ENCODE data around the gene UPK2.

Gene UPK2

GRCh38 chr11:118933486-118933885 lies 22.6 kb upstream of the UPK2 start:
- H3K27me3 ChIP-seq (ENCODE audit: control insufficient read depth in 3 of 3, insufficient read depth in 3 of 3, low read depth in 1 of 3, low read length in 3 of 3): peaks cover 0 to 8% (median 5%) of the 10 kb centered on the region in 3 experiments
- no peaks in the 10 kb centered on the region for H3K79me1 ChIP-seq (ENCODE audit: low read depth, low read length)
- H2BK120ac ChIP-seq (ENCODE audit: low read depth, low read length): no peak overlapping the region
- DNase-seq (ENCODE audit: low spot score): no peak
- H3K36me3 ChIP-seq (replicated peaks in 1 of 2; ENCODE audit: control insufficient read depth in 2 of 2, insufficient read depth in 2 of 2, low read length in 2 of 2): no peaks in the 10 kb centered on the region
- no peak overlapping the region for H3K9ac ChIP-seq (ENCODE audit: low read depth, low read length, poor library complexity)
- no peak overlapping the region for H2AFZ ChIP-seq (ENCODE audit: low read length)
- H3K4me3 ChIP-seq (ENCODE audit: low read length in 2 of 2): no peak overlapping the region
- H2BK12ac ChIP-seq (ENCODE audit: low read length): no peak overlapping the region
- no peak overlapping the region for H2BK5ac ChIP-seq (ENCODE audit: low read length)
- H3K27ac ChIP-seq (replicated peaks; ENCODE audit: low read length): no peak overlapping the region
- peaks cover 7 to 8% of the 10 kb centered on the region in 2 donors for H3K4me1 ChIP-seq (ENCODE audit: control insufficient read depth in 2 of 2, insufficient read depth in 1 of 2, low read depth in 1 of 2, low read length in 2 of 2)
- H3K23ac ChIP-seq (ENCODE audit: low read depth, low read length, poor library complexity): no peak overlapping the region
- H3K4me2 ChIP-seq (ENCODE audit: insufficient read depth, low read length, poor library complexity, severe bottlenecking): no peak overlapping the region
- no peak overlapping the region for H2BK15ac ChIP-seq (ENCODE audit: low read length)
- no peak overlapping the region for H3K14ac ChIP-seq (ENCODE audit: low read length)
- H2AK5ac ChIP-seq (ENCODE audit: low read depth, low read length): peak overlapping the region; percentile 70
- H3K9me3 ChIP-seq (replicated peaks in 1 of 2; ENCODE audit: control insufficient read depth in 2 of 2, insufficient read depth in 1 of 2, low read depth in 1 of 2, low read length in 2 of 2): no peaks in the 10 kb centered on the region
- no peak overlapping the region for H3K4ac ChIP-seq (ENCODE audit: low read length)
- no peak overlapping the region for H3K18ac ChIP-seq (ENCODE audit: low read length)
- no peak overlapping the region for H4K8ac ChIP-seq (ENCODE audit: low read depth, low read length)
- no peak overlapping the region for H4K91ac ChIP-seq (ENCODE audit: low read depth, low read length, poor library complexity)
- no CpG with 5 or more reads among the region's 4 CpGs for WGBS, 2 donors (ENCODE audit: extremely low coverage in 2 of 2, insufficient read length in 2 of 2, insufficient replicate concordance in 1 of 2)

DNA sequence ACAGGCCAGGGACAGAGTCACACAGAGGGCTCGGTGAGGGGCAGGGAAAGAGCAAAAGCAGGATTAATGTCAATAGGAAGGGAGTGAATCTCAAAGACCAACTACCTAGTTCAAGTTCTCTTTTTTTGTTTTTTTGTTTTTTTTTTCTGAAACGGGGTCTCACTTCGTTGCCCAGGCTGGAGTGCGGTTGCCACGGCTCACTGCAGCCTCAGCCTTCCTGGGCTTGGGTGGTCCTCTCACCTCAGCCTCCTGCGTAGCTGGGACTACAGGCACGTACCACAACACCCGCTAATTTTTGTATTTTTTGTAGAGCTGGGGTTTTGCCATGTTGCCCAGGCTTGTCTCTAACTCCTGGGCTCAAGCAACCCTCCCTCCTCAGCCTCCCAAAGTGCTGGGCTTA lies 20.7 kb upstream of the UPK2 start:
- no peak for DNase-seq (ENCODE audit: low spot score)
- Histone ChIP-seq H3K9ac (ENCODE audit: low read depth, low read length, poor library complexity) (no peak overlapping the region), H3K4ac (ENCODE audit: low read length) (no peak overlapping the region), H3K27me3 (ENCODE audit: control insufficient read depth in 3 of 3, insufficient read depth in 3 of 3, low read depth in 1 of 3, low read length in 3 of 3) (peaks cover 0 to 8% (median 4%) of the 10 kb centered on the region in 3 experiments), H3K4me2 (ENCODE audit: insufficient read depth, low read length, poor library complexity, severe bottlenecking) (no peak overlapping the region), H3K18ac (ENCODE audit: low read length) (no peak overlapping the region), H3K14ac (ENCODE audit: low read length) (no peak overlapping the region), H3K9me3 (replicated peaks in 1 of 2; ENCODE audit: control insufficient read depth in 2 of 2, insufficient read depth in 1 of 2, low read depth in 1 of 2, low read length in 2 of 2) (no peaks in the 10 kb centered on the region), H4K8ac (ENCODE audit: low read depth, low read length) (no peak overlapping the region), H2BK120ac (ENCODE audit: low read depth, low read length) (no peak overlapping the region), H4K91ac (ENCODE audit: low read depth, low read length, poor library complexity) (no peak overlapping the region), H3K4me1 (ENCODE audit: control insufficient read depth in 2 of 2, insufficient read depth in 1 of 2, low read depth in 1 of 2, low read length in 2 of 2) (peaks cover 17 to 20% of the 10 kb centered on the region in 2 donors), H3K36me3 (replicated peaks in 1 of 2; ENCODE audit: control insufficient read depth in 2 of 2, insufficient read depth in 2 of 2, low read length in 2 of 2) (no peaks in the 10 kb centered on the region), H3K23ac (ENCODE audit: low read depth, low read length, poor library complexity) (no peak overlapping the region), H3K79me1 (ENCODE audit: low read depth, low read length) (no peaks in the 10 kb centered on the region), H2AFZ (ENCODE audit: low read length) (no peak overlapping the region), H3K27ac (replicated peaks; ENCODE audit: low read length) (no peak overlapping the region), H2BK15ac (ENCODE audit: low read length) (no peak overlapping the region), H2AK5ac (ENCODE audit: low read depth, low read length) (no peak overlapping the region), H3K4me3 (ENCODE audit: low read length in 2 of 2) (no peak overlapping the region), H2BK12ac (ENCODE audit: low read length) (no peak overlapping the region), H2BK5ac (ENCODE audit: low read length) (no peak overlapping the region)
- WGBS, 2 donors (ENCODE audit: extremely low coverage in 2 of 2, insufficient read length in 2 of 2, insufficient replicate concordance in 1 of 2): no CpG with 5 or more reads among the region's 8 CpGs

DNA sequence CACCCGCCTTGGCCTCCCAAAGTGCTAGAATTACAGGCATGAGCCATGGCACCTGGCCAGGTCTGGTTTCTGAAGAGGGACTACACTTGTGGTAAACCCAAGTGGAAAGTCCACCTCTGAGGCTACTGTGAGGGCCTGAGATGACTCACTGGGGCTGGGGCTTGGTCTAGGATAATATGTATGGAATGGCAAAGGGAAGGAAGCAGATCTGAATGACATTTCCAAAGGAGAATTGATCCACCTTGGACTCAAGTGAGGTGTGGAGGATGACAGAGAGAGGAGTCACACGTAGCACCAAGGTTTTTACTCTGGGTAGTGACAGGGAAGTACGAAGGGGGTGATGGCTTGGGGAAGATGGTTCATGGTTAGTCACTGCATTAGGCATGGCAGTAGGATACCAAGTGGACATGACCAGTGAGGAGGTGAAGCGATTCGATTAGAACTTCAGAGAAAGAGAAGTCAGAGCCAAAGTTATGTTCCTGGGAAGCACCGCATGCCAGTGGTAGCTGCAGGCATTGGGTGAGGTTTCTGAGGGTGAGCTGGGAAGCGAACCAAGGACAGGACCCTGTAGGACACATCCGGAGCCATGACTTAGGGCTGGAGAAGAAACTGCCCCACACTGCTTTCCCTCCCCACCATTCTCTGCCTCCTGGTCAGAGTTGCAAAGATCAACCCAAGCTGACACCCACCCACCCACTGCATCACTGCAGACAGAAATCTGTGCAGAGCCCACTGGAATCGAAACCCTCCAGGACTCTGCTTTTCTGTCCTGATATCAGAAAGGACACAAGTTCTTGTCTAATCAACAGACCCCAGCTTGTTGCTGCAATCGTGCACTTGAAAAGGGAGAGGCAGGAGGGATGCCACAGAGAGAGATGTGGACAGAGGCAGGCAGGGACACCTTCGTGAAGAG lies 17.4 kb upstream of the UPK2 start:
- Histone ChIP-seq H3K4me2 (ENCODE audit: insufficient read depth, low read length, poor library complexity, severe bottlenecking) (no peak overlapping the region), H3K27ac (replicated peaks; ENCODE audit: low read length) (no peak overlapping the region), H3K4ac (ENCODE audit: low read length) (no peak overlapping the region), H3K14ac (ENCODE audit: low read length) (no peak overlapping the region), H4K8ac (ENCODE audit: low read depth, low read length) (no peak overlapping the region), H2BK12ac (ENCODE audit: low read length) (no peak overlapping the region), H3K18ac (ENCODE audit: low read length) (no peak overlapping the region), H2BK5ac (ENCODE audit: low read length) (no peak overlapping the region), H3K4me1 (ENCODE audit: control insufficient read depth in 2 of 2, insufficient read depth in 1 of 2, low read depth in 1 of 2, low read length in 2 of 2) (peaks cover 14 to 18% of the 10 kb centered on the region in 2 donors), H3K9ac (ENCODE audit: low read depth, low read length, poor library complexity) (no peak overlapping the region), H3K9me3 (replicated peaks in 1 of 2; ENCODE audit: control insufficient read depth in 2 of 2, insufficient read depth in 1 of 2, low read depth in 1 of 2, low read length in 2 of 2) (no peaks in the 10 kb centered on the region), H3K36me3 (replicated peaks in 1 of 2; ENCODE audit: control insufficient read depth in 2 of 2, insufficient read depth in 2 of 2, low read length in 2 of 2) (no peaks in the 10 kb centered on the region), H3K23ac (ENCODE audit: low read depth, low read length, poor library complexity) (no peak overlapping the region), H2AFZ (ENCODE audit: low read length) (peak overlapping the region; percentile 94), H4K91ac (ENCODE audit: low read depth, low read length, poor library complexity) (no peak overlapping the region), H2BK120ac (ENCODE audit: low read depth, low read length) (no peak overlapping the region), H3K27me3 (ENCODE audit: control insufficient read depth in 3 of 3, insufficient read depth in 3 of 3, low read depth in 1 of 3, low read length in 3 of 3) (no peaks in the 10 kb centered on the region), H2BK15ac (ENCODE audit: low read length) (no peak overlapping the region), H2AK5ac (ENCODE audit: low read depth, low read length) (no peak overlapping the region), H3K79me1 (ENCODE audit: low read depth, low read length) (no peaks in the 10 kb centered on the region), H3K4me3 (ENCODE audit: low read length in 2 of 2) (no peak overlapping the region)
- WGBS, 2 donors (ENCODE audit: extremely low coverage in 2 of 2, insufficient read length in 2 of 2, insufficient replicate concordance in 1 of 2): no CpG with 5 or more reads among the region's 11 CpGs
- no peak for DNase-seq (ENCODE audit: low spot score)

DNA sequence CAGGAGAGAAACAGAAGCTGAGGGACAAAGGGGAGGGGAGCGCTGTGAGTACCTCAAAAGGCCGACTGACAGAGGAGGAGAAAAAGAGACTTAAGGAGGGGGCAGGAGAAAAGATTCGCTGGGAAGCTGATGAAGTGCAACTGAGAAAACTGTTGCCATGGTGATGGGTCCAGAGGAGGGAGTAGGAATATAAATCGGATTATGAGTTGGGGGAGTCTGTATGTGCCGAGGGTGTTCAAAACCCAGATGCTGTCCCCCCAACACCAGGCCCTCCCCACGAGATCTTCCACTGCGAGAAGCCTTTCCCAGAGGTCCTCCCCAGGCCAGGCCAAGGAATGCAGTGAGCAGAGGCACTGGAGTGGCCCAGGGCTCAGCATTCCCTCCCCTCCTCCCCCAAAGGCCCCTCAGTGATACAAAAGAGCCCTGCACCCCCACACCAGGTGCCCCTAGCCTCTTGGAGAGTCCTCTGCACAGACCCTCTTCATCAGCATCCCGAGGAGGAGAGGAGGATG lies 16.6 kb upstream of the UPK2 start:
- Histone ChIP-seq H4K91ac (ENCODE audit: low read depth, low read length, poor library complexity) (no peak overlapping the region), H3K4ac (ENCODE audit: low read length) (no peak overlapping the region), H2BK12ac (ENCODE audit: low read length) (no peak overlapping the region), H3K4me3 (ENCODE audit: low read length in 2 of 2) (no peak overlapping the region), H3K4me2 (ENCODE audit: insufficient read depth, low read length, poor library complexity, severe bottlenecking) (no peak overlapping the region), H3K27me3 (ENCODE audit: control insufficient read depth in 3 of 3, insufficient read depth in 3 of 3, low read depth in 1 of 3, low read length in 3 of 3) (no peaks in the 10 kb centered on the region), H3K9me3 (replicated peaks in 1 of 2; ENCODE audit: control insufficient read depth in 2 of 2, insufficient read depth in 1 of 2, low read depth in 1 of 2, low read length in 2 of 2) (no peaks in the 10 kb centered on the region), H3K79me1 (ENCODE audit: low read depth, low read length) (no peaks in the 10 kb centered on the region), H3K14ac (ENCODE audit: low read length) (no peak overlapping the region), H4K8ac (ENCODE audit: low read depth, low read length) (no peak overlapping the region), H3K36me3 (replicated peaks in 1 of 2; ENCODE audit: control insufficient read depth in 2 of 2, insufficient read depth in 2 of 2, low read length in 2 of 2) (no peaks in the 10 kb centered on the region), H3K27ac (replicated peaks; ENCODE audit: low read length) (no peak overlapping the region), H2AFZ (ENCODE audit: low read length) (peak overlapping the region; percentile 94), H3K18ac (ENCODE audit: low read length) (peak overlapping the region; percentile 8), H2BK5ac (ENCODE audit: low read length) (peak overlapping the region; percentile 14), H2BK15ac (ENCODE audit: low read length) (no peak overlapping the region), H3K4me1 (ENCODE audit: control insufficient read depth in 2 of 2, insufficient read depth in 1 of 2, low read depth in 1 of 2, low read length in 2 of 2) (peaks cover 14 to 18% of the 10 kb centered on the region in 2 donors), H2AK5ac (ENCODE audit: low read depth, low read length) (no peak overlapping the region), H3K9ac (ENCODE audit: low read depth, low read length, poor library complexity) (no peak overlapping the region), H3K23ac (ENCODE audit: low read depth, low read length, poor library complexity) (no peak overlapping the region), H2BK120ac (ENCODE audit: low read depth, low read length) (no peak overlapping the region)
- no peak for DNase-seq (ENCODE audit: low spot score)
- no CpG with 5 or more reads among the region's 8 CpGs for WGBS, 2 donors (ENCODE audit: extremely low coverage in 2 of 2, insufficient read length in 2 of 2, insufficient replicate concordance in 1 of 2)
